Spinal cord (tissue), 10 donors: Measurements from ENCODE around the gene NFATC3. TPM values are rescaled to one million over a fixed set of nuclear protein-coding genes. Genes with fewer than 3 reads are reported as not detected.

Experiments used
- DNase-seq, 6 donors: peaks; one replicate each; pipeline versions ENCODE4 v3.0.0 to v3.0.0-alpha.2; 2013 to 2015; ENCODE audit warnings: low spot score in 6 of 6, low read depth in 4 of 6
- H3K27ac ChIP-seq: one replicate; pipeline ENCODE4 v1.5.1; 2013; ENCODE audit warnings: low read depth, low read length, control low read depth
- H3K27me3 ChIP-seq: one replicate; pipeline ENCODE4 v1.6.1; 2013; ENCODE audit warnings: low read length; ENCODE audit not compliant: control insufficient read depth, insufficient read depth
- H3K36me3 ChIP-seq: one replicate; pipeline ENCODE4 v1.6.1; 2013; ENCODE audit warnings: low read length; ENCODE audit not compliant: control insufficient read depth, insufficient read depth
- H3K4me1 ChIP-seq: one replicate; pipeline ENCODE4 v1.6.1; 2013; ENCODE audit warnings: low read length; ENCODE audit not compliant: control insufficient read depth, insufficient read depth
- H3K4me3 ChIP-seq: one replicate; pipeline ENCODE4 v1.5.1; 2013; ENCODE audit warnings: low read depth, low read length, control low read depth
- H3K9me3 ChIP-seq: one replicate; pipeline ENCODE4 v1.6.1; 2013; ENCODE audit warnings: low read length; ENCODE audit not compliant: control insufficient read depth, insufficient read depth
- WGBS: methylation state at CpG from one replicate; pipeline ENCODE4 v1.1.5; 2013; ENCODE audit warnings: missing lambda C conversion rate; ENCODE audit not compliant: insufficient coverage; 5-methylcytosine and 5-hydroxymethylcytosine counted together
- polyA plus RNA-seq, 2 donors: library from polyadenylated mRNA; unstranded; fragments of 120-200 nt; gene quantifications; one replicate each; pipeline ENCODE4 v1.2.1, GENCODE V29; 2013; ENCODE audit not compliant: insufficient read length in 2 of 2
- total RNA-seq, 2 donors: library from RNA; depleted of rRNA in 1 of 2; stranded (reverse); fragments of 120-200 nt in 1 of 2; fragments of >200 nt in 1 of 2; gene quantifications; one replicate each; pipeline versions ENCODE4 v1.2.3 to v1.2.4, GENCODE V29; 2013 to 2014
- donor health status: healthy.

NFATC3 gene
- total and polyA plus RNA-seq, 4 donors: 15.1 to 36.7 (median 20.8) TPM

- 100% methylated on average over 1 of the region's 3 CpGs for WGBS
- H3K27ac ChIP-seq: no peak overlapping the region
- H3K27me3 ChIP-seq: no peaks in the 10 kb centered on the region
- no peak overlapping the region for H3K4me3 ChIP-seq
- no peak for DNase-seq
- no peaks in the 10 kb centered on the region for H3K4me1 ChIP-seq
- no peaks in the 10 kb centered on the region for H3K9me3 ChIP-seq
- peaks cover 7% of the 10 kb centered on the region for H3K36me3 ChIP-seq
Measured at GRCh38 chr16:68194251-68194650, 109.1 kb downstream of the NFATC3 start.

GRCh38 chr16:68197250-68197649 is 112.1 kb downstream of the NFATC3 start:
- H3K9me3 ChIP-seq: no peaks in the 10 kb centered on the region
- no peak overlapping the region for H3K4me3 ChIP-seq
- H3K4me1 ChIP-seq: no peaks in the 10 kb centered on the region
- DNase-seq: no peak
- no peaks in the 10 kb centered on the region for H3K27me3 ChIP-seq
- peaks cover 5% of the 10 kb centered on the region for H3K36me3 ChIP-seq
- H3K27ac ChIP-seq: no peak overlapping the region
- 89% methylated on average over 1 of the region's 2 CpGs for WGBS

GRCh38 chr16:68200088-68200783 is 115.1 kb downstream of the NFATC3 start:
- H3K27me3 ChIP-seq: no peaks in the 10 kb centered on the region
- 40% methylated on average over 1 of the region's 3 CpGs for WGBS
- H3K9me3 ChIP-seq: no peaks in the 10 kb centered on the region
- no peak overlapping the region for H3K27ac ChIP-seq
- no peaks in the 10 kb centered on the region for H3K4me1 ChIP-seq
- H3K4me3 ChIP-seq: no peak overlapping the region
- peak in 1 of 6 donors; percentile 62 for DNase-seq
- no peaks in the 10 kb centered on the region for H3K36me3 ChIP-seq

GRCh38 chr16:68202091-68202519 is 116.9 kb downstream of the NFATC3 start:
- Histone ChIP-seq H3K9me3 (no peaks in the 10 kb centered on the region), H3K4me3 (no peak overlapping the region), H3K36me3 (no peaks in the 10 kb centered on the region), H3K27me3 (no peaks in the 10 kb centered on the region), H3K4me1 (no peaks in the 10 kb centered on the region), H3K27ac (no peak overlapping the region)
- peak in 3 of 6 donors; percentile 9 to 38 (median 17) for DNase-seq

GRCh38 chr16:68206245-68206644 is 121.1 kb downstream of the NFATC3 start:
- Histone ChIP-seq H3K9me3 (no peaks in the 10 kb centered on the region), H3K27ac (no peak overlapping the region), H3K4me1 (no peaks in the 10 kb centered on the region), H3K4me3 (no peak overlapping the region), H3K36me3 (no peaks in the 10 kb centered on the region), H3K27me3 (no peaks in the 10 kb centered on the region)
- no CpG with 5 or more reads among the region's 2 CpGs for WGBS
- no peak for DNase-seq

GRCh38 chr16:68214726-68215125 is 129.6 kb downstream of the NFATC3 start:
- H3K4me1 ChIP-seq: no peaks in the 10 kb centered on the region
- no peaks in the 10 kb centered on the region for H3K36me3 ChIP-seq
- H3K27ac ChIP-seq: no peak overlapping the region
- no peak for DNase-seq
- no peak overlapping the region for H3K4me3 ChIP-seq
- H3K9me3 ChIP-seq: no peaks in the 10 kb centered on the region
- no peaks in the 10 kb centered on the region for H3K27me3 ChIP-seq
- no CpG with 5 or more reads among the region's 3 CpGs for WGBS

- no peaks in the 10 kb centered on the region for H3K9me3 ChIP-seq
- DNase-seq: no peak
- H3K27ac ChIP-seq: no peak overlapping the region
- no peaks in the 10 kb centered on the region for H3K36me3 ChIP-seq
- H3K27me3 ChIP-seq: no peaks in the 10 kb centered on the region
- WGBS: 92% methylated on average over 1 of the region's 1 CpG
- H3K4me3 ChIP-seq: no peak overlapping the region
- no peaks in the 10 kb centered on the region for H3K4me1 ChIP-seq
Measured at GRCh38 chr16:68215302-68215701, 130.1 kb downstream of the NFATC3 start.

GRCh38 chr16:68216240-68216639 is 131.1 kb downstream of the NFATC3 start:
- WGBS: no CpG with 5 or more reads among the region's 3 CpGs
- Histone ChIP-seq H3K4me3 (no peak overlapping the region), H3K4me1 (no peaks in the 10 kb centered on the region), H3K9me3 (no peaks in the 10 kb centered on the region), H3K27ac (no peak overlapping the region), H3K27me3 (no peaks in the 10 kb centered on the region), H3K36me3 (no peaks in the 10 kb centered on the region)
- DNase-seq: no peak

- 71% methylated on average over 1 of the region's 4 CpGs for WGBS
- Histone ChIP-seq H3K36me3 (no peaks in the 10 kb centered on the region), H3K4me3 (no peak overlapping the region), H3K27ac (no peak overlapping the region), H3K27me3 (no peaks in the 10 kb centered on the region), H3K9me3 (no peaks in the 10 kb centered on the region), H3K4me1 (no peaks in the 10 kb centered on the region)
- no peak for DNase-seq
Measured at GRCh38 chr16:68217506-68217905, 132.3 kb downstream of the NFATC3 start.

- 94% methylated on average over 3 of the region's 6 CpGs for WGBS
- DNase-seq: no peak
- Histone ChIP-seq H3K4me3 (no peak overlapping the region), H3K36me3 (no peaks in the 10 kb centered on the region), H3K4me1 (no peaks in the 10 kb centered on the region), H3K27ac (no peak overlapping the region), H3K27me3 (no peaks in the 10 kb centered on the region), H3K9me3 (no peaks in the 10 kb centered on the region)
Measured at GRCh38 chr16:68219725-68220351, 134.7 kb downstream of the NFATC3 start.
